ENCODE measurements around the gene PRR5L.
"Not testable (repeated sequence)": the region's sequence is repeated elsewhere in the genome, so short reads cannot be mapped to it uniquely, and the experiment has no call there.

The PRR5L gene

DNA sequence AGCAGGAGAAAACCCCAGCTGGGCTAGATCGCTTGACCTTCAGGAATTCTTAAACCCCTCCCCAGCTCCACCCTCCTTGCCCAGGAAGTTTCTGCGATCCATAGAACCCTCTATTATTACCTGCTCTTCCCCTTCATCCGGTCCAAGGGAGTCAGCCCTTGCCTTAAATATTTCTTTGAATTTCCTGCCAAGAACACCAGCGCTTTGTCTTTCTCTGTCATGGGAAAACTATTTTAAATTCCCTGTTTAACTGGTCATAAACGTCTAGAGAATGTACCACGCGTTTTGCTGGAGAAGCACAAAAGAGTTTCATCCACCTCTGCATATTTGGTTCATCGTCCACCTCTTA is 214.5 kb downstream of the PRR5L start:
- no peak for DNase-seq (ENCODE audit: low read depth in 1 of 2, low spot score in 1 of 2)
- peak overlapping the region; percentile 90 for H3K27ac ChIP-seq (replicated peaks)
- no peak for TF ChIP-seq POLR2AphosphoS5 (IDR thresholded peaks at IDR 0.05; ENCODE audit: low read depth)
- TF ChIP-seq, protein P1, sequence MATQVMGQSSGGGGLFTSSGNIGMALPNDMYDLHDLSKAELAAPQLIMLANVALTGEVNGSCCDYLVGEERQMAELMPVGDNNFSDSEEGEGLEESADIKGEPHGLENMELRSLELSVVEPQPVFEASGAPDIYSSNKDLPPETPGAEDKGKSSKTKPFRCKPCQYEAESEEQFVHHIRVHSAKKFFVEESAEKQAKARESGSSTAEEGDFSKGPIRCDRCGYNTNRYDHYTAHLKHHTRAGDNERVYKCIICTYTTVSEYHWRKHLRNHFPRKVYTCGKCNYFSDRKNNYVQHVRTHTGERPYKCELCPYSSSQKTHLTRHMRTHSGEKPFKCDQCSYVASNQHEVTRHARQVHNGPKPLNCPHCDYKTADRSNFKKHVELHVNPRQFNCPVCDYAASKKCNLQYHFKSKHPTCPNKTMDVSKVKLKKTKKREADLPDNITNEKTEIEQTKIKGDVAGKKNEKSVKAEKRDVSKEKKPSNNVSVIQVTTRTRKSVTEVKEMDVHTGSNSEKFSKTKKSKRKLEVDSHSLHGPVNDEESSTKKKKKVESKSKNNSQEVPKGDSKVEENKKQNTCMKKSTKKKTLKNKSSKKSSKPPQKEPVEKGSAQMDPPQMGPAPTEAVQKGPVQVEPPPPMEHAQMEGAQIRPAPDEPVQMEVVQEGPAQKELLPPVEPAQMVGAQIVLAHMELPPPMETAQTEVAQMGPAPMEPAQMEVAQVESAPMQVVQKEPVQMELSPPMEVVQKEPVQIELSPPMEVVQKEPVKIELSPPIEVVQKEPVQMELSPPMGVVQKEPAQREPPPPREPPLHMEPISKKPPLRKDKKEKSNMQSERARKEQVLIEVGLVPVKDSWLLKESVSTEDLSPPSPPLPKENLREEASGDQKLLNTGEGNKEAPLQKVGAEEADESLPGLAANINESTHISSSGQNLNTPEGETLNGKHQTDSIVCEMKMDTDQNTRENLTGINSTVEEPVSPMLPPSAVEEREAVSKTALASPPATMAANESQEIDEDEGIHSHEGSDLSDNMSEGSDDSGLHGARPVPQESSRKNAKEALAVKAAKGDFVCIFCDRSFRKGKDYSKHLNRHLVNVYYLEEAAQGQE (IDR thresholded peaks at IDR 0.05; ENCODE audit: insufficient replicate concordance, low read depth): no peak
- no peak for TF ChIP-seq GABPA (IDR thresholded peaks at IDR 0.05; ENCODE audit: low read depth)
- TF ChIP-seq SPI1 (IDR thresholded peaks at IDR 0.05; ENCODE audit: borderline replicate concordance, low read depth): no peak
- TF ChIP-seq, protein P2, sequence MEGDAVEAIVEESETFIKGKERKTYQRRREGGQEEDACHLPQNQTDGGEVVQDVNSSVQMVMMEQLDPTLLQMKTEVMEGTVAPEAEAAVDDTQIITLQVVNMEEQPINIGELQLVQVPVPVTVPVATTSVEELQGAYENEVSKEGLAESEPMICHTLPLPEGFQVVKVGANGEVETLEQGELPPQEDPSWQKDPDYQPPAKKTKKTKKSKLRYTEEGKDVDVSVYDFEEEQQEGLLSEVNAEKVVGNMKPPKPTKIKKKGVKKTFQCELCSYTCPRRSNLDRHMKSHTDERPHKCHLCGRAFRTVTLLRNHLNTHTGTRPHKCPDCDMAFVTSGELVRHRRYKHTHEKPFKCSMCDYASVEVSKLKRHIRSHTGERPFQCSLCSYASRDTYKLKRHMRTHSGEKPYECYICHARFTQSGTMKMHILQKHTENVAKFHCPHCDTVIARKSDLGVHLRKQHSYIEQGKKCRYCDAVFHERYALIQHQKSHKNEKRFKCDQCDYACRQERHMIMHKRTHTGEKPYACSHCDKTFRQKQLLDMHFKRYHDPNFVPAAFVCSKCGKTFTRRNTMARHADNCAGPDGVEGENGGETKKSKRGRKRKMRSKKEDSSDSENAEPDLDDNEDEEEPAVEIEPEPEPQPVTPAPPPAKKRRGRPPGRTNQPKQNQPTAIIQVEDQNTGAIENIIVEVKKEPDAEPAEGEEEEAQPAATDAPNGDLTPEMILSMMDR (IDR thresholded peaks at IDR 0.05; ENCODE audit: insufficient read depth, low read length): no peak

DNA sequence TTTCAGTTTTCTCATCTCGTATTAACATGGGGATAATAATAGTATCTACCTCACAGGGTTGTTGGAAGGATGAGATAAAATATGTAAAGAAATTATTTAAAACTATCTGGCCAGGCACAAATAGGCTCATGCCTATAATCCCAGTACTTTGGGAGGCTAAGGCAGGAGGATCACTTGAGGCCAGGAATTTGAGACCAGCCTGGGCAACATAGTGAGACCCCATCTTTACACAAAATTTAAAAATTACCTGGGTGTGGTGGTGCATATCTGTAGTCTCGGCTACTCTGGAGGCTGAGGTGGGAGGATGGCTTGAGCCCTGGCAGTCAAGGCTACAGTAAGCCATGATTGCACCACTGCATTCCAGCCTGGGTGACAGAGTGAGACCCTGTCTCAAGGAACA is 215.0 kb downstream of the PRR5L start:
- not testable (repeated sequence) for H3K27ac ChIP-seq (replicated peaks); H3K4me3 ChIP-seq (replicated peaks; ENCODE audit: insufficient read depth, low read length); DNase-seq (ENCODE audit: low read depth in 1 of 2, low spot score in 1 of 2); H3K27me3 ChIP-seq (ENCODE audit: insufficient read depth, poor library complexity, severe bottlenecking)

More for the DNA sequence above, 214.5 kb downstream of the PRR5L start:
- H3K4me3 ChIP-seq (replicated peaks; ENCODE audit: insufficient read depth, low read length): peak overlapping the region; percentile 93
- H3K27me3 ChIP-seq (ENCODE audit: insufficient read depth, poor library complexity, severe bottlenecking): no peaks in the 10 kb centered on the region

DNA sequence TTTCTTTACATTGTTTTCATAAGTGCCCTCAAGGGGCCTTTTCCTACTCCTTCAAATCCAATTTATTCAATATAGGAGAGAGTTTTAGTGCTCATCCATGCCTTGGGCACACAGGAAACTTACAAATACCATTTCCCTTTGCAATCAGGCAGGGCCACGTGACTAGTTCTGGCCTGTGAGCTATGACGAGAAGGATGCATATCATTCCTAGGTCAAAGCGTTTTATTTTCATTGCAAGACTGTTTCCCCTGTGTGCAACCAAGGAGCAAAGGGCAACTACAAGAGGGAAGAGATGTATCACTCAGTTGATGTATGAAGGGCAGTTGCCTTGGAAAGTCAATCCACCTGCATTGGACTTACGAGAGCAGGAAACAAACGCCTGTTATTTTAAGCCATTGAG is 215.9 kb downstream of the PRR5L start:
- Histone ChIP-seq H3K4me3 (replicated peaks; ENCODE audit: insufficient read depth, low read length) (no peak overlapping the region), H3K27me3 (ENCODE audit: insufficient read depth, poor library complexity, severe bottlenecking) (no peaks in the 10 kb centered on the region), H3K27ac (replicated peaks) (no peak overlapping the region)
- no peak for DNase-seq (ENCODE audit: low read depth in 1 of 2, low spot score in 1 of 2)
- TF ChIP-seq POLR2AphosphoS5 (IDR thresholded peaks at IDR 0.05; ENCODE audit: low read depth) (no peak), GABPA (IDR thresholded peaks at IDR 0.05; ENCODE audit: low read depth) (no peak)
- TF ChIP-seq, protein P1 (IDR thresholded peaks at IDR 0.05; ENCODE audit: insufficient replicate concordance, low read depth): no peak
- TF ChIP-seq, protein P2 (IDR thresholded peaks at IDR 0.05; ENCODE audit: insufficient read depth, low read length): no peak

DNA sequence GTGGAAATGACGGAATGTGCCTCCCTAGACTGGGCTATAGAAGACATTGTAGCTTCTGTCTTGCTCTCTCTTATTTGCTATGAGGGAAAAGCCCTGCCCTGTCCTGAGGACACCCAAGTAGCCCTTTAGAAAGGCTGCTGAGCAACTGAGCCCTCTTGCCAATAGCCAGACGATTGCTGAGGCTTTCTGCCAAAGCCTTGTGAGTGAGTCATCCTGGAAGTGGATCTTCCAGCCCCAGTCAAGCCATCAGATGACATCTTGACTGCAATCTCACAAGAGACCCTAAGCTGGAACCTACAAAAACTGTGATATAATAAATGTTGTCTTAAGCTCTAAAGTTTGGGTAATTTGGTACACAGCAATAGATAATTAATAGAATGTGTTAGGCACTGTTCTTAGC is 217.9 kb downstream of the PRR5L start:
- H3K27me3 ChIP-seq (ENCODE audit: insufficient read depth, poor library complexity, severe bottlenecking): no peaks in the 10 kb centered on the region
- no peak overlapping the region for H3K27ac ChIP-seq (replicated peaks)
- DNase-seq (ENCODE audit: low read depth in 1 of 2, low spot score in 1 of 2): no peak
- no peak for TF ChIP-seq POLR2AphosphoS5 (IDR thresholded peaks at IDR 0.05; ENCODE audit: low read depth)
- TF ChIP-seq GABPA (IDR thresholded peaks at IDR 0.05; ENCODE audit: low read depth): no peak
- TF ChIP-seq, protein P2 (IDR thresholded peaks at IDR 0.05; ENCODE audit: insufficient read depth, low read length): no peak
- TF ChIP-seq SPI1 (IDR thresholded peaks at IDR 0.05; ENCODE audit: borderline replicate concordance, low read depth): no peak
- TF ChIP-seq, protein P1 (IDR thresholded peaks at IDR 0.05; ENCODE audit: insufficient replicate concordance, low read depth): no peak
- H3K4me3 ChIP-seq (replicated peaks; ENCODE audit: insufficient read depth, low read length): no peak overlapping the region
